Measurements from ENCODE around the gene ZNF695. TPM values are rescaled to one million over a fixed set of nuclear protein-coding genes. Genes with fewer than 3 reads are reported as not detected.

ZNF695 gene
- total RNA-seq, 1 experiment from 2014 or later = 29.4 TPM

- DNase-seq (ENCODE audit: low spot score) (peak; percentile 65), ATAC-seq (no peak)
- ChIA-PET POLR2A (no interaction called here), CTCF (interaction anchor here (0.7 to 1.4 kb wide), 8 partner anchors 9 to 362 kb away, joined by 3 to 8 read pairs (median 3); no protein-coding TSS in a partner anchor)
- no peak overlapping the region for H3K4me3 Mint-ChIP-seq
- peaks cover 78% of the 10 kb centered on the region for H3K9me3 Mint-ChIP-seq
- H3K4me1 Mint-ChIP-seq = no peaks in the 10 kb centered on the region
- TF ChIP-seq CTCF (IDR thresholded peaks at IDR 0.05) = peak; percentile 82
- no peak for TF ChIP-seq SOX15 (CRISPR knock-in tag; IDR thresholded peaks at IDR 0.05)
- TF ChIP-seq FOXK1 (CRISPR knock-in tag; IDR thresholded peaks at IDR 0.05) = no peak
- peaks cover 89% of the 10 kb centered on the region for H3K36me3 Mint-ChIP-seq
- no peaks in the 10 kb centered on the region for H3K27me3 Mint-ChIP-seq (ENCODE audit: low read depth)
- no peak overlapping the region for H3K27ac Mint-ChIP-seq
Measured at GRCh38 chr1:246971090-246971721, 36.7 kb downstream of the ZNF695 start.

- no peak for ATAC-seq
- CTCF ChIA-PET = no interaction called here
- POLR2A ChIA-PET = no interaction called here
- DNase-seq (ENCODE audit: low spot score) = no peak
- no peak overlapping the region for H3K4me3 Mint-ChIP-seq
- no peaks in the 10 kb centered on the region for H3K27me3 Mint-ChIP-seq (ENCODE audit: low read depth)
- H3K4me1 Mint-ChIP-seq = no peaks in the 10 kb centered on the region
- peaks cover 67% of the 10 kb centered on the region for H3K9me3 Mint-ChIP-seq
- H3K27ac Mint-ChIP-seq = no peak overlapping the region
- H3K36me3 Mint-ChIP-seq = peaks cover 84% of the 10 kb centered on the region
- TF ChIP-seq ZNF671 (CRISPR knock-in tag; IDR thresholded peaks at IDR 0.05) (no peak), ZNF138 (CRISPR knock-in tag; conservative IDR thresholded peaks at IDR 0.05) (no peak), SOX15 (CRISPR knock-in tag; IDR thresholded peaks at IDR 0.05) (no peak), E2F4 (CRISPR knock-in tag; IDR thresholded peaks at IDR 0.05; ENCODE audit: borderline replicate concordance, low read depth) (no peak), ARID4B (CRISPR knock-in tag; IDR thresholded peaks at IDR 0.05; ENCODE audit: borderline replicate concordance) (no peak), ESRRA (CRISPR knock-in tag; IDR thresholded peaks at IDR 0.05; ENCODE audit: borderline replicate concordance) (no peak), CTCF (IDR thresholded peaks at IDR 0.05) (no peak), AFF4 (CRISPR knock-in tag; IDR thresholded peaks at IDR 0.05; ENCODE audit: borderline replicate concordance) (no peak), CBFB (CRISPR knock-in tag; IDR thresholded peaks at IDR 0.05; ENCODE audit: low read depth) (no peak), OVOL2 (CRISPR knock-in tag; IDR thresholded peaks at IDR 0.05; ENCODE audit: borderline replicate concordance) (no peak), ATF6 (CRISPR knock-in tag; IDR thresholded peaks at IDR 0.05) (no peak), RORB (CRISPR knock-in tag; IDR thresholded peaks at IDR 0.05) (no peak), NFYB (CRISPR knock-in tag; conservative IDR thresholded peaks at IDR 0.05; ENCODE audit: low read depth) (no peak), IRF1 (CRISPR knock-in tag; IDR thresholded peaks at IDR 0.05) (no peak)
Measured at GRCh38 chr1:246969621-246970020, 38.2 kb downstream of the ZNF695 start.
